ENCODE data around the gene FURIN.
"Not testable (repeated sequence)": the region's sequence is repeated elsewhere in the genome, so short reads cannot be mapped to it uniquely, and the experiment has no call there.

FURIN gene

GRCh38 chr15:90891346-90891949 lies 23.1 kb downstream of the FURIN start:
- TF ChIP-seq CTCF (IDR thresholded peaks at IDR 0.05; ENCODE audit: low read depth, low read length): no peak
- H3K4me3 ChIP-seq (ENCODE audit: low read depth, low read length): no peak overlapping the region

GRCh38 chr15:90892023-90892422 lies 23.6 kb downstream of the FURIN start:
- TF ChIP-seq CTCF (IDR thresholded peaks at IDR 0.05; ENCODE audit: low read depth, low read length): no peak
- no peak overlapping the region for H3K4me3 ChIP-seq (ENCODE audit: low read depth, low read length)

DNA sequence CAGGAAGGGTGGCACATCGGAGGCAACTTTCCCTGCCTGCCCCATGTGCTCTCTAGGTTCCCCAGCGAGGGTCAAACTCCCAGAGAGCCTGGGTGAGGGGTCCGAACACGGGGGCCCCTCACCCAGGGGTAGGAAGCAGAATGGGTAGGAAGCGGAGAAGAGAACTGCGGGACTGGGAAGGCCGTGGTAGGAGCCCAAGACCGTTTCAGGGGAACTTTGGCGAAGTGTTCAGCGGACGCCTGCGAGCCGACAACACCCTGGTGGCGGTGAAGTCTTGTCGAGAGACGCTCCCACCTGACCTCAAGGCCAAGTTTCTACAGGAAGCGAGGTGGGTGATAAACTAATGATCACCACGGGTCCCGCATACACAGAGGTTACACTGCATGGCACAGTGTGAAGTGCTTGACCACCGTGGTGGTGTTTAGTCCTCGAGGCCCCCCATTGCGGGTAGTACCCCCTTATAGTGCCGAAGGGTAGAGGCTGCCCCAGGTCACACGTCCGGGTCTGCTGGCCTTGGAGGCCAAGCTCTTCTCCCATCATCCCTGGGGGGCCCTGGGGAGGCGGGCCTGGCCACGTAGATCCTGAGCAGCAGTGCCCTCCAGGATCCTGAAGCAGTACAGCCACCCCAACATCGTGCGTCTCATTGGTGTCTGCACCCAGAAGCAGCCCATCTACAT lies 24.2 kb downstream of the FURIN start:
- H3K4me3 ChIP-seq (ENCODE audit: low read depth, low read length): no peak overlapping the region
- no peak for TF ChIP-seq CTCF (IDR thresholded peaks at IDR 0.05; ENCODE audit: low read depth, low read length)

GRCh38 chr15:90893175-90894090 lies 25.0 kb downstream of the FURIN start:
- H3K4me3 ChIP-seq (ENCODE audit: low read depth, low read length): no peak overlapping the region
- TF ChIP-seq CTCF (IDR thresholded peaks at IDR 0.05; ENCODE audit: low read depth, low read length): peak; percentile 14; the same call in 1 of the 2 replicates

DNA sequence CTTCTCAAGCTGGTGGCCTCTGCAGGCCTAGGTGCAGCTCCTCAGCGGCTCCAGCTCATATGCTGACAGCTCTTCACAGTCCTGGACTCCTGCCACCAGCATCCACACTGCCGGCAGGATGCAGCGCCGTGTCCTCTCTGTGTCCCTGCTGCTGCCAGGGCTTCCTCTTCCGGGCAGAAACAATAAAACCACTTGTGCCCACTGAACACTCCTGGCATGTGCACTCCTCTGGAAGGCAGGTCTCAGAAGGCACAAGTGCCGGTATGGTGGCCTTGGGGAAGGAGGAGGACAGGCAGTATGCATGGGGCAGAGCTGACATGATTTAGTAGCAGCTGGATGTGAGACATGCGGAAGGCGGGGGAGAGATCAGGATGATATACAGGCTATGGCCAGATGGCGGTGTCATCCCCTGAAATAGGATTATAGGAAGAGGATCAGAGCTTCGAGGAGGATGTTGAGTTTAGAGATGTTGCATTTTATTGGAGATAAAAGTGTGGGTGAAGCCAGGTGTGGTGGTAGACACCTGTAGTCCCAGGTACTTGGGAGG lies 27.3 kb downstream of the FURIN start:
- no peak for TF ChIP-seq CTCF (IDR thresholded peaks at IDR 0.05; ENCODE audit: low read depth, low read length)
- H3K4me3 ChIP-seq (ENCODE audit: low read depth, low read length): no peak overlapping the region

DNA sequence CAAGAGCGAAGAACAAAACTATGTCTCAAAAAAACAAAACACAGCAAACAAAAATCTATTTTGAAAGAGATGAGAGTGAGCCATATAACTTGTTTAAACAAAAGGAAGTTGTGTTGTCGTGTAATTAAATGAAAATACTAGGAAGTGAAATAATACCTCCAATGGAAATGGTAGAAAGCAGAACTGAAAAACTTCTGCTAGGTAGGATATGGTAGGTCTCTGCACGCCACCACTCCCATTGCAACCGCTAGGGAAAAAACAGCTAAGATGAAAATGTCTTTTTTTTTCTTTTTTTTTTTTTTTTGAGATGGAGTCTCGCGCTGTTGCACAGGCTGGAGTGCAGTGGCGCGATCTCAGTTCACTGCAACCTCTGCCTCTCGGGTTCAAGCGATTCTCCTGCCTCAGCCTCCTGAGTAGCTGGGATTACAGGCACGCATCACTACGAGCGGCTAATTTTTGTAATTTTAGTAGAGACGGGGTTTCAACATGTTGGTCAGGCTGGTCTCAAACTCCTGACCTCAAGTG lies 28.8 kb downstream of the FURIN start:
- H3K4me3 ChIP-seq (ENCODE audit: low read depth, low read length): not testable (repeated sequence)

DNA sequence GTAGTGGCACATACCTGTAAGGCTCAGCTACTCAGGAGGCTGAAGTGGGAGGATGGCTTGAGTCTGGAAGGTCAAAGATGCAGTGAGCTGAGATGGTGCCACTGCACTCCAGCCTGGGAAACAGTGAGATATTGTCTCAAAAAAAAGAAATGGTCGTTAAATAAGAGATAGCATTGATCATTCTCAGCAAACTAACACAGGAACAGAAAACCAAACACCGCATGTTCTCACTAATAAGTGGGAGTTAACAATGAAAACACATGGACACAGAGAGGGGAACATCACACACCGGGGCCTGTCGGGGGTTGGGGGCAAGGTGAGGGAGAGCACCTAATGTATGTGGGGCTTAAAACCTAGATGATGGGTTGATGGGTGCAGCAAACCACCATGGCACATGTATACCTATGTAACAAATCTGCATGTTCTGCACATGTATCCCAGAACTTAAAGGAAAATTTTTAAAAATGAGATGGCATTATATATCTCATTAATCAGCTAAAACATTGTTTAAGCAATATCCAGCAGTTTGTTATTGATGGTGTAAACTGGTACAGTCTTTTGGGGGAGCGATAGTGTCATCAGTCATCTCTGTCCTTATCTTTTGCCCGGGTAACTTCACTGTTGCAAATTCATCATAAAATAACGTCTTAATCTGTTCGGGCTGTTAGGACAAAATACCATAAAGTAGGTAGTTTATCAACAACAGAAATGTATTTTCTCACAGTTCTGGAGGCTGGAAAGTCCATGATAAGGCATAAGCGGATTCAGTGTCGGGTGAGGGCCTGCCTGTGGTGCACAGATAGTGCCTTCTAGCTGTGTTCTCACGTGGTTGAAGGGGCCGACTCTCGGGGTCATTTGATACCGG lies 33.0 kb downstream of the FURIN start:
- peak overlapping the region; percentile 76 for H3K4me3 ChIP-seq (ENCODE audit: low read depth, low read length)
- TF ChIP-seq CTCF (IDR thresholded peaks at IDR 0.05; ENCODE audit: low read depth, low read length): no peak

Measured in WI38 (cell line).